Hepatocyte (in vitro differentiated cells): ENCODE results near the gene AUTS2.
"Not testable (repeated sequence)": the region's sequence is repeated elsewhere in the genome, so short reads cannot be mapped to it uniquely, and the experiment has no call there.

Source experiments
- CTCF ChIP-seq: fragments of 200-600 bp; sonication (generic); IDR thresholded peaks from 2 replicates; pipeline ENCODE4 v1.5.1; 2016; ENCODE audit warnings: antibody characterized with exemption, mild to moderate bottlenecking; ENCODE audit not compliant: poor library complexity
- EZH2 ChIP-seq: fragments of 200-600 bp; sonication (generic); IDR thresholded peaks from 2 replicates; pipeline ENCODE4 v1.6.1; 2016; ENCODE audit warnings: antibody characterized with exemption, mild to moderate bottlenecking, borderline replicate concordance

- TF ChIP-seq CTCF, EZH2: not testable (repeated sequence)
These were observed 677.3 kb downstream of the AUTS2 start for GRCh38 chr7:70275570-70275969.
